ENCODE measurements around the gene HS3ST5. TPM values are rescaled to one million over a fixed set of nuclear protein-coding genes. Genes with fewer than 3 reads are reported as not detected.

Gene HS3ST5
- total RNA-seq, 1 experiment from 2014 or later, result 8.7 TPM

DNA sequence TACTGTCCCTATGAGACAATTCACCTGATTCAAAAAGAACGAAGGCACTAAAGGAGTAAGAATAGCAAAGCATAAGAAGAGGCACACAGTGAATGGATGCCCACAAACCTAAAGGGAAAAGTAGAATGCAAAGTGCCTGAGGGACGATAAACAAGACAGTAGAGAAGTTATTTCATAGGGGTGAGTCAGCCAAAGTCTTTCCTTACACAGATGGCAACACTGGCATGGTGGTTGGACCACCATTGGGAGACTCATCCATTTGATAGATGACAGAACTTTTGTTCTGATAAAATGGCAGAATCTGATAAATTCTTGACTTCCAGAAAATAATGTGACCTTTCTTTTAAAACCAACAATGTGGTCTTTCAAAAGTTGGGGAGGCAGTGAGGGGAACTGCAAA lies 223.8 kb downstream of the HS3ST5 start (continued):
- TF ChIP-seq, protein P1, sequence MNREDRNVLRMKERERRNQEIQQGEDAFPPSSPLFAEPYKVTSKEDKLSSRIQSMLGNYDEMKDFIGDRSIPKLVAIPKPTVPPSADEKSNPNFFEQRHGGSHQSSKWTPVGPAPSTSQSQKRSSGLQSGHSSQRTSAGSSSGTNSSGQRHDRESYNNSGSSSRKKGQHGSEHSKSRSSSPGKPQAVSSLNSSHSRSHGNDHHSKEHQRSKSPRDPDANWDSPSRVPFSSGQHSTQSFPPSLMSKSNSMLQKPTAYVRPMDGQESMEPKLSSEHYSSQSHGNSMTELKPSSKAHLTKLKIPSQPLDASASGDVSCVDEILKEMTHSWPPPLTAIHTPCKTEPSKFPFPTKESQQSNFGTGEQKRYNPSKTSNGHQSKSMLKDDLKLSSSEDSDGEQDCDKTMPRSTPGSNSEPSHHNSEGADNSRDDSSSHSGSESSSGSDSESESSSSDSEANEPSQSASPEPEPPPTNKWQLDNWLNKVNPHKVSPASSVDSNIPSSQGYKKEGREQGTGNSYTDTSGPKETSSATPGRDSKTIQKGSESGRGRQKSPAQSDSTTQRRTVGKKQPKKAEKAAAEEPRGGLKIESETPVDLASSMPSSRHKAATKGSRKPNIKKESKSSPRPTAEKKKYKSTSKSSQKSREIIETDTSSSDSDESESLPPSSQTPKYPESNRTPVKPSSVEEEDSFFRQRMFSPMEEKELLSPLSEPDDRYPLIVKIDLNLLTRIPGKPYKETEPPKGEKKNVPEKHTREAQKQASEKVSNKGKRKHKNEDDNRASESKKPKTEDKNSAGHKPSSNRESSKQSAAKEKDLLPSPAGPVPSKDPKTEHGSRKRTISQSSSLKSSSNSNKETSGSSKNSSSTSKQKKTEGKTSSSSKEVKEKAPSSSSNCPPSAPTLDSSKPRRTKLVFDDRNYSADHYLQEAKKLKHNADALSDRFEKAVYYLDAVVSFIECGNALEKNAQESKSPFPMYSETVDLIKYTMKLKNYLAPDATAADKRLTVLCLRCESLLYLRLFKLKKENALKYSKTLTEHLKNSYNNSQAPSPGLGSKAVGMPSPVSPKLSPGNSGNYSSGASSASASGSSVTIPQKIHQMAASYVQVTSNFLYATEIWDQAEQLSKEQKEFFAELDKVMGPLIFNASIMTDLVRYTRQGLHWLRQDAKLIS (CRISPR knock-in tag; IDR thresholded peaks at IDR 0.05; ENCODE audit: borderline replicate concordance), result no peak

- Mint-ChIP-seq H3K27ac (no peak overlapping the region), H3K36me3 (no peaks in the 10 kb centered on the region), H3K4me3 (no peak overlapping the region), H3K9me3 (no peaks in the 10 kb centered on the region), H3K27me3 (ENCODE audit: low read depth) (no peaks in the 10 kb centered on the region), H3K4me1 (no peaks in the 10 kb centered on the region)
- TF ChIP-seq TEAD4 (CRISPR knock-in tag; IDR thresholded peaks at IDR 0.05) (no peak), E2F1 (CRISPR knock-in tag; IDR thresholded peaks at IDR 0.05) (no peak), NFE2L1 (CRISPR knock-in tag; IDR thresholded peaks at IDR 0.05) (no peak), ZNF138 (CRISPR knock-in tag; conservative IDR thresholded peaks at IDR 0.05) (no peak), ERG (CRISPR knock-in tag; IDR thresholded peaks at IDR 0.05) (no peak), RELA (CRISPR knock-in tag; IDR thresholded peaks at IDR 0.05; ENCODE audit: borderline replicate concordance) (no peak), MYBL2 (CRISPR knock-in tag; IDR thresholded peaks at IDR 0.05) (no peak), ZBTB43 (CRISPR knock-in tag; IDR thresholded peaks at IDR 0.05) (no peak), FOXJ3 (CRISPR knock-in tag; IDR thresholded peaks at IDR 0.05; ENCODE audit: borderline replicate concordance) (no peak), GTF2I (CRISPR knock-in tag; conservative IDR thresholded peaks at IDR 0.05) (no peak), ZNF416 (CRISPR knock-in tag; IDR thresholded peaks at IDR 0.05) (no peak), ZBTB21 (CRISPR knock-in tag; IDR thresholded peaks at IDR 0.05; ENCODE audit: borderline replicate concordance) (no peak), JAZF1 (CRISPR knock-in tag; IDR thresholded peaks at IDR 0.05) (no peak), NR1H2 (CRISPR knock-in tag; IDR thresholded peaks at IDR 0.05) (no peak), USF1 (CRISPR knock-in tag; IDR thresholded peaks at IDR 0.05) (no peak), ZNF512 (CRISPR knock-in tag; IDR thresholded peaks at IDR 0.05; ENCODE audit: borderline replicate concordance) (no peak)
- TF ChIP-seq, protein P2, sequence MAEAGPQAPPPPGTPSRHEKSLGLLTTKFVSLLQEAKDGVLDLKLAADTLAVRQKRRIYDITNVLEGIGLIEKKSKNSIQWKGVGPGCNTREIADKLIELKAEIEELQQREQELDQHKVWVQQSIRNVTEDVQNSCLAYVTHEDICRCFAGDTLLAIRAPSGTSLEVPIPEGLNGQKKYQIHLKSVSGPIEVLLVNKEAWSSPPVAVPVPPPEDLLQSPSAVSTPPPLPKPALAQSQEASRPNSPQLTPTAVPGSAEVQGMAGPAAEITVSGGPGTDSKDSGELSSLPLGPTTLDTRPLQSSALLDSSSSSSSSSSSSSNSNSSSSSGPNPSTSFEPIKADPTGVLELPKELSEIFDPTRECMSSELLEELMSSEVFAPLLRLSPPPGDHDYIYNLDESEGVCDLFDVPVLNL (CRISPR knock-in tag; IDR thresholded peaks at IDR 0.05; ENCODE audit: borderline replicate concordance, low read depth), result no peak
- TF ChIP-seq, protein P3, sequence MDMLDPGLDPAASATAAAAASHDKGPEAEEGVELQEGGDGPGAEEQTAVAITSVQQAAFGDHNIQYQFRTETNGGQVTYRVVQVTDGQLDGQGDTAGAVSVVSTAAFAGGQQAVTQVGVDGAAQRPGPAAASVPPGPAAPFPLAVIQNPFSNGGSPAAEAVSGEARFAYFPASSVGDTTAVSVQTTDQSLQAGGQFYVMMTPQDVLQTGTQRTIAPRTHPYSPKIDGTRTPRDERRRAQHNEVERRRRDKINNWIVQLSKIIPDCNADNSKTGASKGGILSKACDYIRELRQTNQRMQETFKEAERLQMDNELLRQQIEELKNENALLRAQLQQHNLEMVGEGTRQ (CRISPR knock-in tag; IDR thresholded peaks at IDR 0.05), result no peak
- TF ChIP-seq, protein P4, sequence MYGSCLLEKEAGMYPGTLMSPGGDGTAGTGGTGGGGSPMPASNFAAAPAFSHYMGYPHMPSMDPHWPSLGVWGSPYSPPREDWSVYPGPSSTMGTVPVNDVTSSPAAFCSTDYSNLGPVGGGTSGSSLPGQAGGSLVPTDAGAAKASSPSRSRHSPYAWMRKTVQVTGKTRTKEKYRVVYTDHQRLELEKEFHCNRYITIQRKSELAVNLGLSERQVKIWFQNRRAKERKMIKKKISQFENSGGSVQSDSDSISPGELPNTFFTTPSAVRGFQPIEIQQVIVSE (CRISPR knock-in tag; IDR thresholded peaks at IDR 0.05; ENCODE audit: borderline replicate concordance), result no peak
- TF ChIP-seq, protein P5, sequence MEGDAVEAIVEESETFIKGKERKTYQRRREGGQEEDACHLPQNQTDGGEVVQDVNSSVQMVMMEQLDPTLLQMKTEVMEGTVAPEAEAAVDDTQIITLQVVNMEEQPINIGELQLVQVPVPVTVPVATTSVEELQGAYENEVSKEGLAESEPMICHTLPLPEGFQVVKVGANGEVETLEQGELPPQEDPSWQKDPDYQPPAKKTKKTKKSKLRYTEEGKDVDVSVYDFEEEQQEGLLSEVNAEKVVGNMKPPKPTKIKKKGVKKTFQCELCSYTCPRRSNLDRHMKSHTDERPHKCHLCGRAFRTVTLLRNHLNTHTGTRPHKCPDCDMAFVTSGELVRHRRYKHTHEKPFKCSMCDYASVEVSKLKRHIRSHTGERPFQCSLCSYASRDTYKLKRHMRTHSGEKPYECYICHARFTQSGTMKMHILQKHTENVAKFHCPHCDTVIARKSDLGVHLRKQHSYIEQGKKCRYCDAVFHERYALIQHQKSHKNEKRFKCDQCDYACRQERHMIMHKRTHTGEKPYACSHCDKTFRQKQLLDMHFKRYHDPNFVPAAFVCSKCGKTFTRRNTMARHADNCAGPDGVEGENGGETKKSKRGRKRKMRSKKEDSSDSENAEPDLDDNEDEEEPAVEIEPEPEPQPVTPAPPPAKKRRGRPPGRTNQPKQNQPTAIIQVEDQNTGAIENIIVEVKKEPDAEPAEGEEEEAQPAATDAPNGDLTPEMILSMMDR (IDR thresholded peaks at IDR 0.05), result no peak
- ChIA-PET CTCF (no interaction called here), POLR2A (no interaction called here)
- ATAC-seq, result no peak
- DNase-seq (ENCODE audit: low spot score), result no peak
These were observed 227.2 kb downstream of the HS3ST5 start for GRCh38 chr6:114115652-114116051.

Data from WTC11 (cell line).